H4 (cell line): Measurements from ENCODE around the gene LYPD6B. TPM values are rescaled to one million over a fixed set of nuclear protein-coding genes. Genes with fewer than 3 reads are reported as not detected.

Experiments
- DNase-seq: peaks from one replicate; pipeline ENCODE4 v3.0.0-alpha.2; 2015; ENCODE audit warnings: low spot score
- total RNA-seq: library from RNA; depleted of rRNA; stranded (reverse); fragments of >200 nt; shearing (Covaris generic); gene quantifications from 2 replicates; pipeline ENCODE4 v1.2.3, GENCODE V29; 2014

LYPD6B gene
- total RNA-seq, 1 experiment from 2014 or later = 133 TPM

DNA sequence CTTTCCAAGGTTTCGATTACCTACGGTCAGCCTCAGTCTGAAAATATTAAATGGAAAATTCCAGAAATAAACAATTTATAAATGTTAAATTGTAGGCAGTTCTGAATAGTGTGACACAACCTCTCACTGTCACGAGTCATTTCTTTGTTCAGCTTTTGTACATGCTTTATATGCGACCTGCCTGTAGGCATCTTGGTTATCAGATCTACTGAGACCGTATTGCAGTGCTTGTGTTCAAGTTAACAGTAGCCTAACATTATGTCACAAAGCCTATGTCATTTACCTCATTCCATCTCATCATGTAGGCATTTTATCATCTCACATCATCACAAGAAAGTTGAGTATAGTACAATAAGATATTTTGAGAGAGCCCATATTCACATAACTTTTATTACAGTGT is 77.3 kb downstream of the LYPD6B start:
- DNase-seq = no peak

DNA sequence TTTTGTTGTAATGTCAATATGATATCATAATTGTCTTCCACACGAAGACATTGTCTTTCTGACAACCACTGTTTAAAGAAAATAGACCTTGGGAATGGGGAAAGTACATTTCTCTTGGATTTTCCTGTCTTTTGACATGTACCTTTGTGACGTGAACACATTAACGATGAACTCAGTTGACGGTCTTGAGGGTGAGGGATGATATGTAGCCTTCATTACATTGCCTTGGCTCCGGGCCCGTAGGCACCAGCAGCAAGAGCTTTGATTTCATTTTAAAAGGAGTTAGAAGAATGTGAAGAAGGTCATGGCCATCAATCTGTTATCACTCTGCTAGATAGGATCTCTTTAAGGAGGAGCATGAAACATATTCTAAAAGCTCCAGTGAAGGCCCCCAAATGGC is 80.9 kb downstream of the LYPD6B start:
- no peak for DNase-seq

DNA sequence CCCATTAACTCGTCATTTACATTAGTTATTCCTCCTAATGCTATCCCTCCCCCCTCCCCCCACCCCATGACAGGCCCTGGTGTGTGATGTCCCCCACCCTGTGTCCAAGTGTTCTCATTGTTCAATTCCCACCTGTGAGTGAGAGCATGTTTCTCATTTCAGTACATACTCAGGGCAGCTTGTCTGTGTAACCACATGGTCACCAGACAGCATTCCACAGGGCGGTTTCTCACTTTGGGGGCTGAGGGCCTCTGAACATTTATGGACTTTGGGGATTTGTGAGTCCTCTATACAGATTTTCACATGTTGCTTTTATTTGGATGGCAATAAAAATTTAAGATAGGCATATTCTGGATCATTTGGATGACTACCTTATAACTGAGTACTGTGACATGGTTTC is 84.0 kb downstream of the LYPD6B start:
- DNase-seq = no peak

DNA sequence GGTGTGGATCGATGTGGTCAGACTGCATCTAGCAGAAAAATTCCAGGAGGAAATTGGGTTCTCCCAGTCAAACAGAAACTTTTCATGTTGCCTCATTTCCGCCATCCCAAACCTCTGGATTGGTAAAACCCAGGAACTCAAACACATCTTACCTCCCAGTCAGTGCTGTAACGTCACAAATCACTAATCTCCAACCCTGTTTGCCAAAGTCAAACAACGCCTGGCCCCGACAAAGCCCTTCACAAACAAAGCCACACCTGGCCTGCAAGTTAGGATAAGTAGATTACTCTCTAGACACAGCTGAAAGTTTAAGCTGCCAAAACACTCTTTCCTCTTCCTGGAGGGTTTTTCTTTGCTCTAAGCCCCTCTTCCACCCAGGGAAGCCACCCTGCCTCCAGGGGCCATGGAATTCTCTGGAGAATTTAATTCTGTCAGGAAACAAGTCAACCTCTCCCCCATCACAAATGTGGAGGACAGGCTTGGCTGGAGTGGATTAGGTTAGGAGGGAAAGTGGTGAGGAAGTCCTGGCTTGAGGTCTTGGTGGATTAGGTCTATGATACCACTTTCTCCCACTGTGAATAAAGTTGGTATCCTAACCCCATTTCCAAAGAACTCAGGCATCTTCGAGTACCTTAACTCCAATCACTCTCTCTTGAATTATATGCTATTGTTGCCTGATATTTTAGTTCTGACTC is 86.7 kb downstream of the LYPD6B start:
- no peak for DNase-seq

DNA sequence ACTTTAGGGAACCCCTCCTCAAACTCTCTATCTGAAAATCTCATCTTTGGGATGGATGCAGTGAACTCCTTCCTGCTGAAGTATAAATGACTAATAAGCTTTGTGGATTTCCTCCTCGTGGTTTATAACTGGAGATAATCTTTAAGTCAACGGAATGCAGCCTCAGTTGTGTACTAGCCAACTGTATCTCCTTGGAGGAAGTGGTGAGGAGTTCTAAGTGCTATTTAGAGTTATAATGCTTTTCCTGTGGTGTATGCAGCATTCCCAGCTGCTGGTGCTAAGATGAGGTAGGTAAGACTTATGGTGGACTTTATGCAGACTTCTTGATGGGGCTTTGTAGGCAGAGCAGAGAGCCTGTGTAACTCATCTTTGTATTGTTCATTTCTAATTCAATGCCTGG is 90.9 kb downstream of the LYPD6B start:
- no peak for DNase-seq

DNA sequence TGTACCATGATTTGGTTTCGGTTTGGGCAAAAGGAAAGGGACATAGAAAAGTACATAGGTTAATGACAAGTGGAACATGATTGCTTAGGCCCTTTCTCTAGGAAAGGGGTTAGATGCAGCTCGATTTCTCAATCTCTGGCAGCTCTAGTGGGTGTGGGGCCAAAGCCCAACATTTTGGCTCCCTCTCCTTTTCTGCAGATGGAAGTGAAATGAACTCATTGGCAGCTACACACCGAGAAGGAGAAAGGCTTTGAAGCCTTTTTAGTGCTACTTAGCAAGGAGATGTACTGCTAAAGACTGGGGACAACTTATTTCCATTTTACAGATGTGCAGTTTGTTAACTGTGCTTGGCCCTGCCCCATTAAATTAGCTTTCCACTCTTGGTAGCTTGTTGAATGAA is 93.8 kb downstream of the LYPD6B start:
- no peak for DNase-seq

DNA sequence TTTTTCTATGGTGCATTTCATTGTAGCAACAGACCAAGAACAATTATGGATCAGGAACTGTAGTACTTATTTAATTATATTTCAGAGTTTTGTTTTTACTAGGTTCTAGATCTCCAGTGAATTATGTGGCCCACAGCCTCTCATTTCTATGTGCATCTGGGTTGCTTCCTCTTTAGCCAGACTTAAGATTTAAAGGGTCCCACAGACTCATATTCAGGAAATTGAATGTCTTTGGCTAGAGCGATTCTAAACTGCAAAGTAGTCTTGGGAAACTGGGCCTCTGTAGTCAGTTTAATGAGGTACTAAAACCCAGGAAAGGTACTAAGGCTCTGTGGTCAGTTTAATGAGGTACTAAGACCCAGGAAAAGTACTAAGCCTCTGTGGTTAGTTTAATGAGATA is 94.4 kb downstream of the LYPD6B start:
- no peak for DNase-seq

DNA sequence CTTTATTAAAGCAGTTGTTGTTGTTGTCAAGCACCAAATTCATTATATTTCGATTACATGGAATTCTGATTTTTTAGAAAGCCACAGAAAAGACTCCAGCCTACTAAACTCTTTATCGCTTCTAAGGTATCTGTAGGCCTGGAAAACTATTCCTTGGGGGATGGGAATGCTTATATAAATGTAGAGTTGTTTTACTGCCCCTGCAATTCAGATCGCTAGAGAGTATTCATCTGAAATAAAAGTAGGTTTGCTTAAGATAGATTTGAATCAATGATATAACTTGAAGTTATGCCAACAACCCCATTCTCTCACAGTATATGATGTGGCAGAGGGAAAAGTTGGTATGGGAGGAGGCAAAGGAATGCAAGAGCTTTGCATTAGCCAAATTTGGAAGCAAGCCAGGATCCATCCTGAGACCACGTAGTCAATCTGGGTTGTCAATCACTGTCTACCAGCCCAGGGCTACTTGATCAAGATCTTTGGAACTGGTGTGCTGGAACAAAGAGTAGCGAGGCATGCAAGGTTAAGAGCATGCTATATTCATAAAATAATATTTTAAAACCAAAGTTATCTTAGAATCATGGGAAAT is 95.9 kb downstream of the LYPD6B start:
- DNase-seq = no peak

DNA sequence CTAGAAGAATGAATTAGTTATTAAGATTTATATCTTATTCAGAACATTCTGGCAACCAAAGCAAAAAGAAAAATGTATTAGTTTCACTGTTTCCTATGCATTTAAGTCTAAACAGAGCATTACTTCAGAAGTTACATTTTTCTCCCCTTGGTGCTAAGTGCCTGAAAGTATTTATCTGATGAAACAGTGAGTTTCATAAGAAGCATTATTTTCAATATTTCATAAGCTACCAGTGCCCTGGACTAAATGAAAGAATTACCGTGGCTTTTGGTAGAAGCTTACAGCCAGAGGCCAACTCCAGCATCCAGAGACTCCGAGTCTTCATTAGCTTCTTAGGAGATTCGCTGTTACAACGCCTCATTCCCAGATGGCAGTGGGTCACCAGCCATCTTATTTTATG is 97.6 kb downstream of the LYPD6B start:
- no peak for DNase-seq

DNA sequence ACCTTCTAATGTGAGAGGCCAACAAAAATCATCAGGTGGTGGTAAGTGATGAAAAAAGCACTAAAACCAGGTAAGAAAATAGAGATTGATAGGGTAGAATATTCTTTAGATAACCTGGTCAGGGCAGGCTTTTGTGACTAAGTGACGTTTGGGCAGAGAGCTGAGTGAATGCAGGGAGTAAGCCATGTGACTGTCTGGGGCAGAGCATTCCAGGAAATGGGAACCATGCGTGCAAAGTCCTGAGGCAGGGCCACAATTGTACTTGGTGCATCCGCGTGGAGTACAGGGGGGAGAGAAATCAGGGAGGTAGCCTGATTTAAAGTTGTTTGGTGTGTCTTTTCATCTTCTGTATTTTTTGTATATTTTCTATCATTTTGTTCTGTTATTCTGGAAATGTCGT is 102.5 kb downstream of the LYPD6B start:
- peak; percentile 16 for DNase-seq

DNA sequence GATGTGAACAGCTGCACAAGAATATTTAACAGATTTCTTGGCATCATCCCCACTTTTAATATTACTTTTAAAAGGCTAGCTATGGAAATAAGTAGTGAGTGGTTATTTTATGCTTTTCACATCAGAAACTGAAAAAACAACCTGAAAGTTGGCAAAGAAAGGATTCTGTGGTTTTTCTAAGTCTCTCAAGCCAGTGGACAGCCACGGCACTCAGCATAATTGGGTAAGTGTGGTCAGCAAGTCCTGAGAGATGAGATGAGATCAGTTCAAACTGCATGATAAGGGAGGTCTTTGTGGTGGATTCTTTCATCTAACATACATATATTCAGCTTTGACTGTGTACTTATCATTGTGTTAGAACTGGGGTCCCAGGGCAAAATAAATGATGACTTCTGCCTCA is 105.2 kb downstream of the LYPD6B start:
- peak; percentile 38 for DNase-seq

DNA sequence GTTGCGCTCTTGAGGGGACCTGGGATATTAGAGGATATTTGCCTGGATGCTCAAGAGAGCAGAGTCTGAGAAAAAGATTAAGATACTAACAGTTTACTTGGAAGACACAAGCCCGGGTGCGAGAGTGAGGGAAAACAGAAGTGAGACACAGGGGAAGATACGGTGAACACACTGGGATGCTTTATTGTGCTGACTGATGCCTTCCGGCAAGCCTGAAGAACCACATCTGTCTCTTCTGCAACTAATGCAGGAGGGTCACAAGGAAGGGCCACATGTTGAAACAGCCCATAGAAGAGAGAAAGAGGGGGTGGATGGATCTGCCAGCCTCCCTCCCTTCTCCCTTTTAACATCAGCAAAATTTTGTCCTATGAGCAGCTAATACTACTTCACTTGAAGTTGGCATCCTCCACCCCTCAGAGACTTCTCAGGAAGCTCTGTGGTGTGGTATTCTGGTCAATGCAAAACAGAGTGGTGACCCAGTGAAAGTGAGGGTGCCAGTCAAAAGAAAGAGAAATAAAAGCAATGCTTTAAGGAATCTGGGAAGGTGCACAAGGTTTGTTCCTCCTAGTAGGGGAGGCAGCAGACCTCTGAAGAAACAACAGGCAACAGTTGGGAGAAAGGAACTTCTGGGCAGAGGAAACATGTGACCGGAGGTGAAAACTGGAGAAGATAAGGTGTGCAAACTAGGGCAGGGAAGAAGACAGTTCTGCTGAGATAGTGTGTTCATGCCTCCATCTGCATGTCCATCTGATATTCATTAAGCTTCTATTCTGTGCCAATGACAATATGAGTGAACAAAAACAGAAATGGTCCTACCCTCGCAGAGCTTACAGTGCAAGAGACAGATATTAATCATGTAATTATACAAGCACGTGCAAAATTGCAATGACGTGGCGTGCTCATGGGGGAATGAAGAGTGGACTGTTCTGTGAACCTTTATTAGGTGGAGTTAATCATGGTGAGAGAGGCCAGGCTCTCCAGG is 107.1 kb downstream of the LYPD6B start:
- DNase-seq = no peak

DNA sequence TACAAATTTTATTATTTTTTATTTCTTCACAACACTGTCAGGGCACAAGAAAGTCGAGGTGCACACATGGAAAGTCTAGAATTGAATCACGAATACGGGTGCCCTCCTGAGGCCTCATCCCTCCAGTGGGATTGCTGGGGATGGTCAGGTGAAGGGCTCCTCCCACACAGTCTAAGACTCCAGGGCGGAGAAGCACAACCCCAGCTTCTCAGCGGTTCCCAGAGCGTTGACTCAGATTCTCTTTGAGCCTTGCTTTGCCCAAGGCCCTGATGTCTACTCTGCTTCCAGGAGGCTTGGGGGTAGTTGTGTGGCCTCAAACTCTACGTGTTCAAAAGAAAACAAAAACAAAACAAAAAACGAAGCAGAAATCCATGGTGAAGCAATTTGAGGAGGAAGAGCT is 108.4 kb downstream of the LYPD6B start:
- DNase-seq = no peak

DNA sequence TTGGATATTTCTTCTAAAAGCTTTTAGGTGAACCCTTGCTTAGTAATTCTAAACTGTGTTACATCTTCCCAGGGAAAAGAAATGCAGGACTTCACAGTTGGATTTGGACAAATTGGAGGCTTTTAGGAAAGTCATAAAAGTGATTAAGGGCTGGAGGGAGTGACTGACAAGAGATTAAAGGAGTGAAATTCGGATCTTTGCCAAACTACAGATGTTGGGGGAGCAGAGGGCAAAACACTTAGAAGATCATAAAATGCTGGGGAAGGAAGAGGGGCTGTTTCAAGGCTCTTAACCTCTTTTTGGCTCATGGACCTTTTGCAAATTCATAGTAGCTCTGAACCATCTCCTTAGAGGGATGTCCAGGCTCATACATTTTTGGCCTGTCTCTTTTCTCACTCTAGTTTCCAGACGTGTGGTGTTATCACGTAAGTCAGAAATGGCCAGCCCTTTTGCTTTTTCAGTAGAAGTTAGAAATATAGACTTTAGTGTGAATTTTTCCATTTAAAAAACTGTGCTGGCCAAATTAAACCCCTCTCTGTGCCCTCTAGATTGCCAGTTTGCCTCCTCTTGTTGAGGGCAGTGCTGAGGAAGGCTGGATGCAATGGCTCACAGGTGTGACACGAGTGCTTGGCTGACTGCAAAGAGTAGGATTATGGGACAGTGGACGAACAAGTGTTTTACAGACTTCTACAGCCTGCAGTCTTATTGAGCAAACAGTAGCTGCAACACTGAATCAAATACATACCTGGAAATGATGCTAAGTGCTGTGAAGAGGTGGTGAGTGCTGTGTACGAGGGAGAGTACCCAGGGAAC is 109.9 kb downstream of the LYPD6B start:
- DNase-seq = no peak

DNA sequence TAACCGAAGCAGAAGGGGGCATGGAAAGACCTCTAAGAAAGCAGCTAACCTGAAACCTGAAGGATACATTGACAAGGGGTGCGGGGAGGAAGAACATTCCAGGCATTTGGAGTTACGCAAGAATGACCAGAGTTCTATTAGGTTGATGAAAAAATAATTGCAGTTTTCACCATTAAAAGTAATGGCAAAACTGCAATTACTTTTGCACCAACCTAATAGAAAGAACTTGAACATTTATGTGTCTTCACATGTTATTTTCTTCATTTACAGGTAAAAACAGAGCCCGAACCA is 110.5 kb downstream of the LYPD6B start:
- DNase-seq = no peak

DNA sequence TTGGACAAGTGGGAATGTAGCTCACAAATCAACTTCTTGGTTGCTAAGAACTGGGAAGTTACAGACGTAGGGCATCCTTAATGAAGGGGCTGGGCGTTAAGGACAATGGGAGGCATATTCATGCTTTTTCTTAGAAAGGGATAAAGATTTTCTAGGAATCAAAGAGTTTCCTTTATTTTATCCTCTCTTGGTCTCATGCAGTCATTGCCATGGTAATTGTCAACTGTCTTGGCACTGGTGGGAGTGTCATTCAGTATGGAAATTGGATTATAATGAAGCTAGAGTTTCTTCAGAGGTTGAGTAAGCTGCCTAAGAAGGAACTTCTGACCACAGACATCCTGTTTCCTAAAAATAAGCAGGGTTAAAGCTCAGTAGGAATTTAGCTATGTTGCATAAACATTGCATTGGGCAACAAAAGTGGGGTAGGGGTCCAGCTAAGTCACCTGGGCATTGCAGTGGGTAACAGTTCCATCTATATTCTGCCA is 114.0 kb downstream of the LYPD6B start:
- no peak for DNase-seq

DNA sequence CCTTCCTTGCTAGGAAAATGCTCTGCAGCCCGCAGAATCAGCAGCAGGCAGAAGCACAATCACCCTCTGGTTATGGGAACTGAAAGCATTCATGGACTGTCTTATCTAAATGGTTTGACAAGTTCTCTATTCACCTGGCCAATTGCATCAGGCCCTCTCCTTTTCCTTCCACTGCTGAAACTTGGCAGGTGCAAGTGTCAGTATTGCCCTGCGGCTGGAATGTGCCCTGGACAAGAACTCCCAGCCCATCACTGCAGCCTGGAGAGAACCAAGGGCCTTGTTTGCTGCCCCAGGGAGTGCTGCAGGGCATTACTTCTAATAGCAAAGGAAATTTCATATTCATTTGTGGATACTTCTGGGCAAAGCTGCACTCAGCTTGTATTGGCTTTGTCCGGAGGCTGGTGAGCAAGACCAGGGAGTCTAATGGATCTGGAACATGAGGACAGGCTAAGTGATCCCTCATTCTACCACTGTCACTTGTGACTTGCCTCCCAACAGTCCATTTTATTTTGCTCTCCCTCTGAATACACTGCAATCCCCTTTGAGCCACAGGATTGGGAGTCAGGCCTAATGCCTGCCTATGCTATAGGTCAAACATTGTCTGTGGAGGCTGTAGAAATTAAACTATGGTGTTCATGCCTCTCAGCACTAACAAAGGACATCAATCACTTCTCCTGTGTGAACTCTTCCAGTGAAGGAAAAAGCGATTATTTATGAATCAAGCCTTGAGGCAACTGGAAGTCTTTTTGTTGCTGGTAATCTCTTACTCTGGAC is 116.9 kb downstream of the LYPD6B start:
- no peak for DNase-seq

DNA sequence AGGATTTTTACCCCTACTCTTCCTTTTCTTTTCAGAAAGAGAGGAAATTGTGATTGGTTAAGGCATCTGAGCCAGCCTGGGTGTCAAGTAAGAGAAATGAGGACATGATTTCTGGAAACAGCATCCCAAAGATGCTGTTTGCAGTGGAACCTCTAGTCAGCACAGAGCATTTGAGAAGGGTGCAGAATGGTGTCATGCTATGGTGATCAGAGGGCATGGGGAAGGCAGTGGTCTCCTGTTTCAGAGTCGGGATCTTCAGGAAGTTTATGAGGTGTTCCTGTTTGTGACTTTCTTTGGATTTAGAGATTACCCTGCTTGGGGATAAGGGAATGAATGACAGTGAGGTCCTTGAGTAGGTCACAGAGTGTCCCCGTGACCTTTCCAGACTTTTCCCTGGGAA is 117.5 kb downstream of the LYPD6B start:
- DNase-seq = no peak

DNA sequence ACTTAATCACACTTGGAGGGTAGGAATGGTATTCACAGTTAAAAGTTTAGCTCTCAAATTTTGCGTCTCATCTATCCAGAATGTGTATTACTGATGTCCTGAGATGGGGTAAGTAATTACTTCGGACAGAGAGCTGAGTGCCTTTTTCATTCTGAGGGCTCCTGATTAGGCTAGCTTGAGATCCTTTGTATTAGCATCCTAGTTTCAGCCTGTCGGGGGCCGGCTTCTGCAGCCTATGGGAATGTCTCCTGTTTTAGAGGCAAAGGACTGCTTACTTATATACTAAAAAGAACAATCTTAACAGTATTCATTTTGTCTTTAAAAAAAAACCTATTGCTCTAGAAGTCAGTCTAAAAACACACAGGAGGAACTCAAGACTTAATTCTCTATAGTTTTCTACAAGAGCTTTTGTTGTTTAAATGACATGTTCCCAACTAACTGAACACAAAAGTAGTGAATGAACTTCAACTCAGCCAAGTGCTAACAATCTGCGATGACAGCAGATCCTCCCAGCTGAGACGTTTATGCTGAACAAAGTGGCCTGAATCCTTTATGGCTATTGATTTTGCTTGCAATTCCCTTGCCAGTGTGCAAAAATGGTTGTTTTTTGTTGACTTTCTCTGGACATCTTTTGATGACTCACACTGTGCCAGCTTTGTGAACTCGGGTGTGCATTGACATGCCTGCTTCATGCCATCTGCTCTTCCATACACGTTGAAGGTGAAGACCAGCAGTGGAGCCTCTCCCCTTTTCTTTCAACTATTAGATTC is 118.7 kb downstream of the LYPD6B start:
- no peak for DNase-seq

DNA sequence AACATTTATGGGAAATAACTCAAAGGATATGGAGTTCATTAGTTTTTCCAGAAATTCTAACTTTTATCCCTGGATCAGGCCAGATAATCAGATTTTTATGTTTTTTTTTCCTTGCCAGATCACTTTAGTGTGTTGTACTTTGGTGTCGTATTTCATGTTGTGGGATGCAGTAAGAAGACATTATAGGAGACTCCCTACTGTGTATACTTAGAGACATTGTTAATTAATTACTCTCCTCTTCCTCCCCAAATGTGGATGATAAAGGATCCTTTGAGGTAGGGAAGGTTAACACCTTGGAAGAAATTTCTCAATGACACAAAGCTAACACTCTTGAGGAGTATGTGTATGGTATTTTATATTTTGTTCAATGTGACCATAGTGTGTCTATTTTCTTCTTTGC is 120.5 kb downstream of the LYPD6B start:
- no peak for DNase-seq
